Thyroid gland (tissue), 4 donors: ENCODE measurements around the gene A2M. TPM values are rescaled to one million over a fixed set of nuclear protein-coding genes. Genes with fewer than 3 reads are reported as not detected.
"Not testable (repeated sequence)": the region's sequence is repeated elsewhere in the genome, so short reads cannot be mapped to it uniquely, and the experiment has no call there.

Experiments used
- DNase-seq, 2 donors: peaks; one replicate each; pipeline ENCODE4 v3.0.0-alpha.2; 2019
- H3K27ac ChIP-seq, 3 donors: fragments of 200-600 bp; sonication (generic); 1 replicate in 2 of 3; 2 replicates in 1 of 3; pipeline ENCODE4 v1.5.1; 2016 to 2019; ENCODE audit warnings: mild to moderate bottlenecking in 1 of 3, moderate library complexity in 1 of 3
- H3K27me3 ChIP-seq: fragments of 200-600 bp; sonication (generic); one replicate; pipeline ENCODE4 v1.5.1; 2019
- H3K36me3 ChIP-seq, 2 donors: fragments of 200-600 bp; sonication (generic); one replicate each; pipeline ENCODE4 v1.5.1; 2016 to 2019
- H3K4me1 ChIP-seq, 2 donors: fragments of 200-600 bp; sonication (generic); one replicate each; pipeline ENCODE4 v1.5.1; 2017 to 2019
- H3K4me3 ChIP-seq, 3 donors: fragments of 200-600 bp; sonication (generic); replicated peaks in 1 of 3; 1 replicate in 2 of 3; 2 replicates in 1 of 3; pipeline ENCODE4 v1.5.1; 2016; ENCODE audit warnings: mild to moderate bottlenecking in 1 of 3
- H3K9me3 ChIP-seq: fragments of 200-600 bp; sonication (generic); one replicate; pipeline ENCODE4 v1.5.1; 2017
- POLR2A ChIP-seq, 2 donors: fragments of 450-650 bp; IDR thresholded peaks; one replicate each; pipeline ENCODE4 v1.6.1; 2017; ENCODE audit warnings: antibody characterized with exemption in 2 of 2, mild to moderate bottlenecking in 2 of 2, moderate library complexity in 1 of 2
- WGBS, 2 donors: methylation state at CpG; one replicate each; pipeline ENCODE4 v1.1.5; 2017; 5-methylcytosine and 5-hydroxymethylcytosine counted together
- intact Hi-C: fragments of 100-400 bp; cut with DNase I; formaldehyde crosslinking; loops from one replicate; pipeline ENCODE4 v1.15.1; 2023
- total RNA-seq, 4 donors: library from RNA; depleted of rRNA; stranded (reverse); fragments of >200 nt; gene quantifications; one replicate each; pipeline ENCODE4 v1.2.3, GENCODE V29; 2016
- TF ChIP-seq, protein P1 (sequence below), 6 experiments: fragments of 200-600 bp in 3 of 6; fragments of 450-650 bp in 3 of 6; sonication (generic) in 3 of 6; IDR thresholded peaks; one replicate each; pipeline ENCODE4 v1.5.1; 2016 to 2019; ENCODE audit warnings: antibody characterized with exemption in 6 of 6, mild to moderate bottlenecking in 2 of 6, inconsistent platforms in 1 of 6, moderate library complexity in 1 of 6

Gene A2M
- total RNA-seq, 4 donors from 2014 or later = 124 to 345 (median 219) TPM

DNA sequence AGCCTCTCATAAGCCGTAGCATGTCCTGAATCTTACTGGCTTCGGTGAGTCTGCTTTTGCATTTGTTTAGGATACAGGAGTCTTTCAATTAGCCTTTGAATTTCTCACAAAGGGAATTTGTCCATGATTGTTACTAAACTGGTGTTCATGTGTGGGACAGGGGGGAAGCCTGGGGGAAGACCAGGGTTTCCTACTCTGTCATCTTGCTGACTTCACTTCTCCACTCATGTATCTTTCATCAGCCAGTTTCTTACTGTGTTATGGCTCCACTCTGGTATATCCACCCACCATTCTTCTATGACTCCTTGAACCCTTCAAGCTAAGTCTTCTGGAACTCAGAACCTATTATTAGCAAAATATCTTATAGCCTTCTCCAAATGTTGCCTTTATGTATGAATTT, 31.7 kb upstream of the A2M start:
- DNase-seq = no peak
- WGBS, 2 donors = 90 to 95% methylated on average over 2 of the region's 2 CpGs
- no peaks in the 10 kb centered on the region for H3K4me1 ChIP-seq
- H3K27ac ChIP-seq = no peak overlapping the region
- no peaks in the 10 kb centered on the region for H3K9me3 ChIP-seq
- no peak overlapping the region for H3K4me3 ChIP-seq
- H3K27me3 ChIP-seq = no peaks in the 10 kb centered on the region
- H3K36me3 ChIP-seq = no peaks in the 10 kb centered on the region
- intact Hi-C loops = no loop called here
- TF ChIP-seq, protein P1, sequence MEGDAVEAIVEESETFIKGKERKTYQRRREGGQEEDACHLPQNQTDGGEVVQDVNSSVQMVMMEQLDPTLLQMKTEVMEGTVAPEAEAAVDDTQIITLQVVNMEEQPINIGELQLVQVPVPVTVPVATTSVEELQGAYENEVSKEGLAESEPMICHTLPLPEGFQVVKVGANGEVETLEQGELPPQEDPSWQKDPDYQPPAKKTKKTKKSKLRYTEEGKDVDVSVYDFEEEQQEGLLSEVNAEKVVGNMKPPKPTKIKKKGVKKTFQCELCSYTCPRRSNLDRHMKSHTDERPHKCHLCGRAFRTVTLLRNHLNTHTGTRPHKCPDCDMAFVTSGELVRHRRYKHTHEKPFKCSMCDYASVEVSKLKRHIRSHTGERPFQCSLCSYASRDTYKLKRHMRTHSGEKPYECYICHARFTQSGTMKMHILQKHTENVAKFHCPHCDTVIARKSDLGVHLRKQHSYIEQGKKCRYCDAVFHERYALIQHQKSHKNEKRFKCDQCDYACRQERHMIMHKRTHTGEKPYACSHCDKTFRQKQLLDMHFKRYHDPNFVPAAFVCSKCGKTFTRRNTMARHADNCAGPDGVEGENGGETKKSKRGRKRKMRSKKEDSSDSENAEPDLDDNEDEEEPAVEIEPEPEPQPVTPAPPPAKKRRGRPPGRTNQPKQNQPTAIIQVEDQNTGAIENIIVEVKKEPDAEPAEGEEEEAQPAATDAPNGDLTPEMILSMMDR (IDR thresholded peaks at IDR 0.05) = no peak
- no peak for TF ChIP-seq POLR2A (IDR thresholded peaks at IDR 0.05)

DNA sequence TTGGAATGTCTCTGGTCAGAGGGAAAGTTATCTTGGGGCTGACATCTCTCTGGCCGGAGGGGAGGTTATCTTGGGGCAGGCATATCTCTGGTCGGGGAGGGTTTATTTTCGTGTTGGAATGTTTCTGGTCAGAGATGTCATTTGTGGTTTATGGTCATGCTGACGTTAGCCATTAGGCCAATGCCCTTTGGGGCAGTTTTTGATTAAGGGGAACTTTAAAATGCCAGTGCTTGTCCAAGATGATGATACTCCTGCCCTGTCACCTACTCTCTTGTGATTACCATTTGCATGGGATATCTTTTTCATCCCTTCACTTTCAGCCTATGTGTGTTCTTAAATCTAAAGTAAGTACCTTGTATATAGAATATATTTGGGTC, 29.0 kb upstream of the A2M start:
- WGBS, 2 donors = 72 to 75% methylated on average over 4 of the region's 4 CpGs
- Histone ChIP-seq H3K4me3 (no peak overlapping the region), H3K27me3 (no peaks in the 10 kb centered on the region), H3K9me3 (no peaks in the 10 kb centered on the region), H3K4me1 (no peaks in the 10 kb centered on the region), H3K36me3 (no peaks in the 10 kb centered on the region), H3K27ac (no peak overlapping the region)
- DNase-seq = no peak
- no peak for TF ChIP-seq POLR2A (IDR thresholded peaks at IDR 0.05)
- TF ChIP-seq, protein P1 (IDR thresholded peaks at IDR 0.05) = no peak
- intact Hi-C loops = no loop called here

DNA sequence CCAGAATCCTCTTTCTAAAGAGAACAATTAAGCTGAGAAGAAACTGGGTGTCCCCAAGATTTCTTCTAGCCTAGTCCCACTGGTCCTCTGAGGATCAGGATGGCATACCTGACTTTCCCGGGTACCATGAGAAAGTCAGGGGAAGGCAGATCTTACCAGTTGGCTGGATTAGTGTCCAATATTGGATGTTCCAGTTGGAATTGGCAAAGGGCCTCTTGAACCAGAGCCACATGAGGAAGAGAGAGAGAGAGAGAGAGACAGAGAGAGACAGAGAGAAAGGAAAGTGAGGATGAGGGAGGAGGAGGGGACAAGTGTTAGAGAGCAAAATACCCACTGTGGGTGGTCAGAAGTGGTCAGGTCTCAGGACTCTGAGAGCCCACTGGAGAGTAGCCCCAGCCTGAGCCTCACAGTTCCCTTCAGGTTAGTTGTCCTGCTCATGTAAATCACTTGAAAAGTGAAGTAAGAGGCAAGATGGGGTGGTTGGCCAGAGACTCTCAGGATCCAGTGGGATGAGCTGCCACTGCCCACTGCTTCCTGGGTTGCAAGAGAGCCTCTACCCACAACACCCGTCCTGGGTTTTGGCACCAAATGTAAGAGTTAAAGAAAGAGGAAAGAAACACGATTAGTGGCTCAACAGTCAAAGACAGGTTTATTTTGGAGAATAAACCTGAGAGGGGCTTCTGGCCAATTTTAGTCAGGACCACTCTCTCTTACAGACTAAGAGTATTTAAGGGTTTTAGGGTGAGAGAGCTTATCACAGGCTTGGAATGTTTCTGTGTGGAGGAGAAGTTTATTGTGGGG, 28.4 kb upstream of the A2M start:
- Histone ChIP-seq H3K27ac (no peak overlapping the region), H3K4me3 (no peak overlapping the region), H3K27me3 (no peaks in the 10 kb centered on the region), H3K9me3 (no peaks in the 10 kb centered on the region), H3K36me3 (no peaks in the 10 kb centered on the region), H3K4me1 (no peaks in the 10 kb centered on the region)
- no peak for TF ChIP-seq POLR2A (IDR thresholded peaks at IDR 0.05)
- TF ChIP-seq, protein P1 (IDR thresholded peaks at IDR 0.05) = no peak
- intact Hi-C loops = no loop called here
- DNase-seq = no peak
- 87 to 89% methylated on average over 3 of the region's 3 CpGs for WGBS, 2 donors

DNA sequence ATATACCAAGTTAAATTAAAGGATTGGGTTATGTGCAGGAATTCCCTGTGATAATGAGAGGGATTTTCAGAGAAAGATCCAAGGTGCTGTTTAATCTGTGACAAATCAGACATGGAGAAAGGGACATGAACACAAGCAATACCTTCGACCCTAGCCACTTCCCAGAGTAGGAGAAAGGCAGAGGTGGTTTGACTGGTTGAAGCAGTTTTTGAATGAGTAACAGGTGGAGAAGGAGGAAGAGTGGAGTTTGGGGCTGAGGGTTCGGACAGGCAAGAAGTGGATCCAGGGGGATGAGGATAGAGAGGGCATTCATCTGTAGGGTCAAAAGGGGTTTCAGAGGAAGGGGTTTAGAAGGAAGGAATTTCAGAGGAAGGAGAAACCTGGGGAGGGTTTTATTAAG, 27.4 kb upstream of the A2M start:
- Histone ChIP-seq H3K9me3 (no peaks in the 10 kb centered on the region), H3K36me3 (no peaks in the 10 kb centered on the region), H3K27me3 (no peaks in the 10 kb centered on the region), H3K27ac (no peak overlapping the region), H3K4me1 (no peaks in the 10 kb centered on the region), H3K4me3 (no peak overlapping the region)
- intact Hi-C loops = no loop called here
- TF ChIP-seq POLR2A (IDR thresholded peaks at IDR 0.05) = no peak
- TF ChIP-seq, protein P1 (IDR thresholded peaks at IDR 0.05) = no peak
- 73% methylated on average over 2 of the region's 2 CpGs for WGBS, 2 donors
- no peak for DNase-seq

DNA sequence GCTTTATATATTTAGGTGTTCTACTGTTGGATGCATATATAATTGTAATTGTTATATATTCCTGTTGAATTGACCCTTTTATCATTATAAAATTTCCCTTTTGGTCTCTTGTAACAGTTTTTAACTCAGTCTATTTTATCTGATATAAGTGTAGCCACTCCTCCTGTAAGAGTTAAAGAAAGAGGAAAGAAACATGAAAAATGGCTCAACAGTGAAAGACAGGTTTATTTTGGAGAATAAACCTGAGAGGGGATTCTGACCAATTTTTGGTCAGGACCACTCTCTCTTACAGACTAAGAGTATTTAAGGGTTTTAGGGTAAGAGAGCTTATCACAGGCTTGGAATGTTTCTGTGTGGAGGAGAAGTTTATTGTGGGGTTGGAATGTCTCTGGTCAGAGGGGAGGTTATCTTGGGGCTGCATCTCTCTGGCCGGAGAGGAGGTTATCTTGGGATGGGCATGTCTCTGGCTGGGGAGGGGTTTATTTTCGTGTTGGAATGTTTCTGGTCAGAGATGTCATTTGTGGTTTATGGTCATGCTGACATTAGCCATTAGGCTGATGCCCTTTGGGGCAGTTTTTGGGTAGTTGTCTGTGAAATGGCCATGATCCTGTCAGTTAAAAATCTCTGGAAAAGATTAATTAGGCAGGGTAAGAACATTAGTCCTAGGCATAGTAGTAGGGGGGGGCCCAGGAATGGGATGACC, 24.0 kb upstream of the A2M start:
- H3K9me3 ChIP-seq, H3K27ac ChIP-seq, H3K27me3 ChIP-seq, H3K4me3 ChIP-seq, H3K36me3 ChIP-seq, intact Hi-C loops, DNase-seq, H3K4me1 ChIP-seq: not testable (repeated sequence)
- WGBS, 2 donors = 39 to 54% methylated on average over 2 of the region's 2 CpGs
